T-helper 1 cell (primary cell): ENCODE measurements around the gene NDUFAF8.

Source experiments
- DNase-seq, 5 donors: peaks; one replicate each; pipeline ENCODE4 v3.0.0-alpha.2; 2012 to 2020

Gene NDUFAF8

GRCh38 chr17:81277946-81278693, 39.0 kb downstream of the NDUFAF8 start:
- no peak for DNase-seq

DNA sequence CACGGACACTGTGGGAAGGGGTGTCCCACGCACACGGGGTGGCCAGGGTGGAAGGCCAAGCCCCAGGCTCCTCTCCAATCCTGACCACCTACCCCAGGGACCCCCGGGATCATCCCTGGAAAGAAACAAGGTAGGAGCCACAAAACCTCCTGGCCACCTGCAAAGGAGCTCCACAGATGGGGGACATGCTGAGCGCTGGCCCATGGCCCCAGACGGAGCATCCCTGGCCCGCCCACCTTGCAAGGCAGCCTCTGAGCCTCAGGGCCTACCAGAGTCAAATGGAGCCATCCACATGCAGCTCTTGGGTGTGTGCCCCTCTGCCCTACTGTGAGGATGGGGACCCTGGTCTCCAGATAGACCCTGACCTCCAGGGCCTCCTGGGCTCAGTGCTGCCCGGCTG, 39.7 kb downstream of the NDUFAF8 start:
- DNase-seq, result no peak

DNA sequence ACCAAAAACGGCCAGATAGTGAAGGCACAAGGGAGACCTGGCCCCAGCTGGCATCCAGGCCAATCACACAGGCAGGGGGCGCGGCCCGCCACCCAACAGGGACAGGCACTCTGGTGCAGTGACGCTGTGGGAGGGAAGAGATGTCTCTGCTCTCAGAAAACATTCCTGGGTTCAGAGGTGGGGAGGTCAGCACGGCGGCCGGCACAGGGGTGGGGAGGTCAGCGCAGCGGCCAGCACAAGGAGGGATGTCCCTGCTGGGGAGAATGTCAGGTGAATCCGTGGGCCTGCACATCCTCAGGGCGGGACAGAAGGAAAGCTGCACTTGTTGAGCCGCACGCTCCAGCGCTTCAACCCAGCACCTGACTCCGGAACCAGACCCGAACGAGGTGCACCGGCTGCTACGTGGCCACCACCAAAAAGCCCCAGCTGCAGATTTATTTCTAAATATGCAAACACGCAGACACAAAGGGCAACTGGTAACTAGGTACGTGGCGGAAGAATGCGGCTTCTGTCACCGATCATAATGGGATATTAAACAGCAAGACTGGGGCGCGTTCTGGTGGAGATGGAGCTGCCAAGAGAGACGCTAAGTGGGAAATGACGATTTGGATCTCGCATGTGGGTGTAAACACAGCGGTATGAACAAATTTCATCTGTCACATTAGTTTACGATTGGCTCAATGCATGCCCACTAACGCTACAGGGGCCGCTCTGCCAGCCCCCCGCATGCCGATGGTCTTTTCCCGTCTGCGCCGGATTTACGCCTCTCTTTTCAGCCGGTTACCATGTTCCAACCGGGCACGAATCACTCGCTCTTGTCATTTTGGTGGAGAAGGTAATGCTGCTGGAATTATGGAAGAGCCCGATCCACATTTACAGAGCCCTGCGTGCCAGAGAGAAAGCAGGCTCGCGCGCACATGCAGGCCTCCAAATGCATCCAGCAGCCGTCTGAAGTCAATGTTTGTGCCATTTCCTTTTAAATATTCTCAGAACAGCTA, 40.5 kb downstream of the NDUFAF8 start:
- DNase-seq, result no peak

DNA sequence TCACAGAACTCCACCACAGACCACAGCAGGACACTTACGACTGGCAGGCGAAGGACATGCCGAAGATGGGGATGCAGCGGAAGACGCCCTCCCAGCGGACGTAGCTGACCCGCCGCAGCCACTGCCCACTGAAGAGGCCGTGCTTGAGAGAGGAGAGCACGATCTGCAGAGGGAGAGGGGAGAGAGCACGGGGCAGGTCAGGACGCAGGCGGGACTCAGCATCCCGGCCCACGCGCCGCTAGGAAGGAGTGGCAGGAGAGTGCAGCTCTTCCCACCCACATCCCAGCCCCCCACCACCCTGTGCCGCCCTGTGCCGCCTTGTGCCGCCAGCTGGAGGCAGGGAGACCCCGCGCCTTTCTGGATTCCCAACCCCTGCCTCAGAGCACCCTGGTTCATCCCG, 41.5 kb downstream of the NDUFAF8 start:
- DNase-seq, result no peak

GRCh38 chr17:81282141-81282540, 43.0 kb downstream of the NDUFAF8 start:
- DNase-seq, result no peak

GRCh38 chr17:81282876-81283275, 43.8 kb downstream of the NDUFAF8 start:
- DNase-seq, result no peak

GRCh38 chr17:81285179-81285878, 46.2 kb downstream of the NDUFAF8 start:
- peak in 3 of 5 donors; percentile 41 to 69 (median 41) for DNase-seq

DNA sequence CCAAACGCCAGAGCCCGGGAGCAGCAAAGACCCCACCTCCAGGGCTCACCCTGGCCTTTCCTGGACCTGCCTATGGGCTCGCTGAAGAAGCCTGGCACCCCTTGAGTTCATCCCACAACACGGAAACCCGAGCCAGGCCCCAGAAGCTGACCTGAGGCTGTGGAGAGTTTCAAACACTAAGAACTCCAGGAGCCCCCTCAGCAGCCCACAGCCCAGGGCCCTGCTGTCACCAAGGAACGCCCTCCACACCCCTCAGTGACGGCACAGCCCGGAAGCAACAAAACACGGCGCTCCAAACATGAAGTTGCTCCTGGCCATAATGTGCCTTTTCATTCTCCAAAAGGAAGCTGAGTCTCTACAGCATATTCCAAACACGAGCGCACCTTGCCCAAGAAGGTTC, 46.8 kb downstream of the NDUFAF8 start:
- DNase-seq, result no peak

DNA sequence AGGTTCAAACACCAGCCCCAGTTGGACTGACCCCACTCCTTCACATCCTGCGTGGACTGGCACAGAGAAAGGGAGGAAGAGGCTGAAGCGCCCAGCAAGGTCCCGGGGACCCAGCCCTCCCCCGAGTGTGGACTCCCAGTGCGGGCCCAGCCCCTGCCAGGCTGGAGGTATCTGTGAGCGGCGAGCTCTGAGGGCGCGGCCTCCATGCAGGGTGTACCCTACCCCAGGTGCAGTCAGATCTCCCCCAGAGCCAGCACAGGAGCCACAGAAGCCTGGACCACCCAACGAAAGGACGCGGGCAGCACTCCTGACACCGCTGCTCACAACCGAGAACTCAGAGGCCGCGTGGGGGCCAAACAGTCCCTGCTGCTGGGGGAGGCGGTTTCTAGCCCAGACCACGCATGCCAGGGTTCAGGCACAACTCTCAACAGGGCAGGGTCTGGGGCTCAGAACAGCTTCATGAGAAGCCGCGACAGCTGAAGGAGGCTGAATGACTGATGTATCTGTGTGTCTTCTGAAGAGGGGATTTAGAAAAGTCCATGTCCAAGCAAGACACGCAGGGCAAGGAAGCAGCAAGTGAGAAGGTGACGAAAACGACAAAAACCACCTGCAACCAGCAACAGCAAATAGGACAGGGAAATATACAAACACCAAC, 47.5 kb downstream of the NDUFAF8 start:
- no peak for DNase-seq

DNA sequence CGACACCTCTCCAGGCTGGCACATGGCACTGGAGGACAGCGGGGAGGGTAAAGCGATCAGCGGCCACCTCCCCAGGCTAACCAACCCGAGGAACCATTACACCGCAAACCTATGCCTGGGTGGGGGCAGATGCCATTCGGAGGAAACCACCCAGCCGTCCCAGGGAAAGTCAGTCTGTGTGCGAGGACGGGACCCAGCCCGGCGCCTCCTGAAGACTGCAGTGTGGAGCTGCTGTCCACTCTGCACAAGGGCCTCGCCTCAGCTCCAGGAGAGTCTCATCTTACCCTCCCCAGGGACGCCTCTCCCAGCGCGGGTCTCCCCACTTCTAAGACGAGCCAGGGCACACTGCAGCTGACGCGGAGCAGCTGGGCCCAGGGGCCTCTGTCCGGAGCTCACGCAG, 48.0 kb downstream of the NDUFAF8 start:
- no peak for DNase-seq

GRCh38 chr17:81287741-81288430, 48.8 kb downstream of the NDUFAF8 start:
- DNase-seq, result no peak

GRCh38 chr17:81288715-81289114, 49.6 kb downstream of the NDUFAF8 start:
- DNase-seq, result no peak

GRCh38 chr17:81289627-81290026, 50.5 kb downstream of the NDUFAF8 start:
- no peak for DNase-seq

DNA sequence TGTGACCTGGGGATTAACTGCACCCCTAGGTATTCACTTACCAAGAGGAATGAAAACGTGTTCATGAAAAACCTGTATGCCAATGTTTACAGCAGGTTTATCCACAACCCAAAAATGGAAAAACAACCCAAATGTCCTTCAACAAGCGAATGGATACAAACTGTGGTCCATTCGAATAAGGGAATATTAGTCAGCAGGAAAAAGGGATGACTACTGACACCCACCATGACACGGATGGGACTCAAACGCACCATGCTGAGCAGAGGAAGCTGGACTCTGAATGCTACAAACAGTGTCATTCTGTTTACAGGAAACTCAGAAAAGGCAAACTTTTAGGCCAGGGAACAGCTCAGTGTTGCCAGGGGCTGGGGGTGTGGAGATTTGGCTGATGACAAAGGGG, 51.1 kb downstream of the NDUFAF8 start:
- no peak for DNase-seq
